GM18519 (cell line): ENCODE results near the gene NECAB3.

Source experiments
- ATAC-seq: cut with Tn5 transposase; IDR thresholded peaks from one replicate; pipeline ENCODE4 v1.9.1; 2021; ENCODE audit warnings: mild to moderate bottlenecking, moderate library complexity; ENCODE audit not compliant: unreplicated experiment, low FRiP score

The NECAB3 gene

DNA sequence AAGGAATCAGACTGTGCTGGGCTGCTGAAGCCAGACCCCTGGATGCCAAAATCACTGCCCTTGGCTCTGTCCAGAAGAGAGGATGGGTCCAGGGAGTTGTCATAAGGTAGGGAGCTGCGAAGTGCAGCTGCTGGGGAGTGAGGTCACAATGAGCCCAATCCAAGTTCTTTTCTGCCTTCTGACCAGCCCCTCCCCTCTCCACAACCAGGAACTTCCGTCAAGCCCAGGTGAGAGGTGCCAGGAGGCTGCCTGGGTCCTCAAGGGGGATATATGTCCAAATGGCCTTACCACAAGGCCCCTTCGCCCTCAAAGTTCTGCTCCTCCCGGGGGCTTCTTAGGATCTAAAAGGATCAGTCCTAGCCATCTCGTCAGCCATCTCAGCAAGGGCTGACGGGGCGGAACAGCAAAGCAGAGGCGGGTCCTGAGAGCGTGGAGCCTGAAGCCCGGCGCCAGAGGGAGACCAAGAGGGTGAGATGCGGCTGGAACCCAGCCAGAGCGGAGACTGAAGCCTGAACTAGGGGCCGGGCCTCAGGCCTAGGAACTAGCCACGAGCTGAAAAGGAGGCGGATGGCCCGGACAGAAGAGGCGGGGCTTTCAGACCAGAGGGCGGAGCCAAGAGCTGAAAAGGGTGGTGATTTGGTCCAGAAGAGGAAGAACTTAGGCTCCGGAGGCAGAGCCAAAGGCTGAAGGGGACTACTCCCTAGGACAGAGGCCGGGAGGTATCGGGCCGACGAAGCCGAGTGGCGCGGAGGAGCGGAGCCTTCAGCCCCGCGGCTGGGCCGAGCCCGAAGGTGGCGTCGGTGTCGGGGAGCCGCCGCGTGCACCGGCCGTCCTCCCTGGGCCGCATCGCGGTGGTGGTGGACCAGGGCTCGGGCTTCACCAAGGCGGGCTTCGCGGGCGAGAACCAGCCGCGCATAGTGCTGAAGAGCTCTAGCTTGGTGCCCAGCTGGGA is 7.7 kb downstream of the NECAB3 start, which contains the start of gene ACTL10:
Gene ACTL10, plus strand, starts transcription at position 651 of the 952 bp plus-strand sequence. CDS start 555 bp downstream, outside the sequence.
- peak; percentile 53 for ATAC-seq

DNA sequence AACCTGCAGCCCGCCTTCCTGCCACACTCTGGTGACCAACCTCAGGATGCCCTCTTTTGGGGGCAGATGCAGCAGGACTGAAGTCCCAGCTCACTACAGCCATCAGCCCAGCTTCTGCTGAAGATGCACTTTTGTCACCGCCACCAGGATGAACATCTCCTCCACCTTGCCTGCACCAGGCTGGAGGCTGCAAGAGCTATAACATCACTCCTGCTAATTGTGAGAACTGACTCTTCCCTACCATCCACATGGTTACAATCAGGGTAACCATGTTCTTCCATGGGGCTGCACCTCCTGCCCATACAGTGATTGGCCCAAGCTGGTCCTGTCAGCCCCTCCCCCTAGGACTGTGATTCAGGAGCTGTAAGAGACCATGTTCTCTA is 9.5 kb downstream of the NECAB3 start:
- ATAC-seq: no peak

DNA sequence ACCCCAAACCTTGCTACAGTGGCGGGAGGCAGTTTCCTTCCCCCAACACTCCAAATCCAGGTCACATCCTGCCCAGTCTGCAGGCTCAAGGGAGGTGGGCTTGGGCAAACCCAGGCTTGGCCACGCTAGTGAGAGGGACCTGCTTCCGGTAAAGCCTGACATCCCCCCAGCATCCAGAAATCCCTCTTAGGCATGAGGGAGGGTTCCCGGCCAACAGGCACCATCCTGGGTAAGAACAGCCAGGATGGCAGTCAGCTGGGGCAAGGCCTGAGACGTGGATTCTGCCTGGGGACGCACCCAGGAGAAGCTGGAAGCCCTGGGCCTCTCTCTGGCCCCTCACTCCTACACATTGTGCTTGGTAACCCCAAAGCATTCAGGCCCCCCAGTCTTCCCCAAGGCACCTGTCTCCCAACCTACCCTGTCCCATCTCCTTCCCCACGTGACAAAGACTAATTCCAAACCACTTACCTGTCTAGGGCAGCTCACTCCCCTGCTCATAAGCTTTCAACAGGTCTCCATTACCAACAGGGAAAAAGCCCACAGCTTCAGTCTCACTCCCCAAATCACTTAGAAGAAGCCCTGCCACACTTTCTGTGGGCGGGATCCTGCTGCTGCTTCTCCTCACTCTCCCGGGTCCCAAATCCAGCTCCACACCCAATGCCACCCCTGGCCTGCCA is 10.0 kb downstream of the NECAB3 start:
- ATAC-seq: no peak

DNA sequence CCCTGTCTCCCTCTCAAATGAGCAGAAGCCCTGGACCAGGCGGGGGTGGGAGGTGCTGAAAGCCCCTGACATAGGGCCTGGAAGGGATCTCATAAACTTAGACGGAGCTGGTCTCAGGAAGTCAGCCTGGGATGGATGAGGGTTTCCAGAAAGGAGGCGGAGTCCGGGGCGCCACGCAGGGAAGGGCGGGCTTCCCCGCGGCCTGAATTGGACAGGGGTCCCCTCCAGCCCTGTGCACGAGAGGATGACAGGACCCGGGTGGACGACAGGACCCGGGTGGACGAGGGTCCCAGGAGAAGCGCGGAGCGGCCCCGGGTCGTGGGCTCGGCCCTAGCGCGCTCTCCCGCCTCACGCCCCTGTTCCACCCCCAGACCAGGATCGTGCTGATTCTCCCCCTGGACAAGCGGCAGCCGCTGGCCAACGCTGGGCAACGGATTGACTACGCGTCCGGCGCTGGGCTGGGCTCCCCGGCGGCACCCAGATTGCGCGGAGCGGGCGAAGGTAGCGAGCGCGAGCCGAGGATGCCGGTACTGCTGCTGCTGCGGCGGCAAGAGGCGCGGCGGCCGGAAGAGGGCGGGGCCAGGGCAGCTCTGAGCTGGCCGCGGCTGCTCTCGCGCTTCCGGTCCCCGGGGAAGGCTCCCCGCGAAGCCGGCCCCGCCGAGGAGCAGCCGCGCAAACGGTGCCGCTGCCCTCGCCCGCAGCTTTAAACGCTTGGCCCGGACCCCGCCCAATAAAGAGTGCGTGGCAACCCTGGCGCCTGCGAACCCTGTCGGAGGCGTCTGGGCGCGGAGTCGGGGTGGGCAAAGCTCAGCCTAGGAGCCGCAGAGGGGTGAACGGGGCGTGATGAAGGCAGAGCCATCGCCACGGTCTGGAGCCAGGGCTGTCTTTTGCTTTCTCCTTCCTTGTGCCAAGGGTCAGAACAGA is 10.8 kb downstream of the NECAB3 start:
- ATAC-seq: no peak

DNA sequence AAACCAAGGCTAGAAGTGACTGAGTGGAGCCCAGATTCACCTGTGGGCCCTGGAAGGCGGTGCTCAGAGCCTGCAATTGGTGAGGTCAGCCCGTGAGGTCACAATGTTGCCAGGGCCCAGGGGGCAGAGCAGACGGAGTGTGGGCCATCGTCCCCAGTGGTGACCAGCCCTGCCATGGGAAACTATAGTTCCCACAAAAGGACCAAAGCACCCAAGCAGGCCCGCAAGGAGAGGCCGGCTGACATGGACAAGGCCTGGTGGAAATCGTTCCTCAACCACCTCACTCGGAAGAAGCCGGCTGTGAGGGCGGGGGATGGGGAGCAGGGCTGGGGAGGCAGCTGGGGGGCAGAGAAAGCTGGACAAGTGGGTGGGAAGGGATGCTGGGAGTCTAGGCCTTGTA is 12.1 kb downstream of the NECAB3 start, which contains the start of gene C20orf144:
Gene C20orf144, plus strand, starts transcription at position 156 of the 400 bp plus-strand sequence. Its CDS starts 19 bp downstream, at position 175.
- no peak for ATAC-seq

- ATAC-seq: no peak
Measured at GRCh38 chr20:33660685-33661058, 13.6 kb downstream of the NECAB3 start.

GRCh38 chr20:33660035-33660684 is 14.1 kb downstream of the NECAB3 start:
- no peak for ATAC-seq

- ATAC-seq: no peak
Measured at GRCh38 chr20:33659341-33660034, 14.7 kb downstream of the NECAB3 start.

DNA sequence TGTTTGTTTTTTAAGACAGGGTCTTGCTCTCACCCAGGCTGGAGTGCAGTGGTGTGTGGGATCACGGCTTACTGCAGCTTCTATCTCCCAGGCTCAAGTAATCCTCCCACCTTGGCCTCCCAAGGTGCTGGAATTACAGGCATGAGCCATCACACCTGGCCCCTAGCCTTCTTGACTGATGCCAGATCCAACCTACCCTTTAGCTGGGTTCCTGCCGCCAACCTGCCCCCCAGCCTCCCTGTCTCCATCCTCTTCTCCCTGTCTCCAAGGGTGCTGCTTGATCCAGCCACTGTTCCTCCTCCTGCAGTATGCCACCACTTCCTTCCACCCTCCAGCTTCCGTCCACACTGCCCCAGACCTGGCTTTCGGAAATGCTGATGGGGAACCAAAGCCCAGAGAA is 15.3 kb downstream of the NECAB3 start:
- ATAC-seq: no peak

GRCh38 chr20:33658510-33658909 is 15.7 kb downstream of the NECAB3 start:
- no peak for ATAC-seq

- ATAC-seq: no peak
Measured at GRCh38 chr20:33657704-33658095, 16.5 kb downstream of the NECAB3 start.

DNA sequence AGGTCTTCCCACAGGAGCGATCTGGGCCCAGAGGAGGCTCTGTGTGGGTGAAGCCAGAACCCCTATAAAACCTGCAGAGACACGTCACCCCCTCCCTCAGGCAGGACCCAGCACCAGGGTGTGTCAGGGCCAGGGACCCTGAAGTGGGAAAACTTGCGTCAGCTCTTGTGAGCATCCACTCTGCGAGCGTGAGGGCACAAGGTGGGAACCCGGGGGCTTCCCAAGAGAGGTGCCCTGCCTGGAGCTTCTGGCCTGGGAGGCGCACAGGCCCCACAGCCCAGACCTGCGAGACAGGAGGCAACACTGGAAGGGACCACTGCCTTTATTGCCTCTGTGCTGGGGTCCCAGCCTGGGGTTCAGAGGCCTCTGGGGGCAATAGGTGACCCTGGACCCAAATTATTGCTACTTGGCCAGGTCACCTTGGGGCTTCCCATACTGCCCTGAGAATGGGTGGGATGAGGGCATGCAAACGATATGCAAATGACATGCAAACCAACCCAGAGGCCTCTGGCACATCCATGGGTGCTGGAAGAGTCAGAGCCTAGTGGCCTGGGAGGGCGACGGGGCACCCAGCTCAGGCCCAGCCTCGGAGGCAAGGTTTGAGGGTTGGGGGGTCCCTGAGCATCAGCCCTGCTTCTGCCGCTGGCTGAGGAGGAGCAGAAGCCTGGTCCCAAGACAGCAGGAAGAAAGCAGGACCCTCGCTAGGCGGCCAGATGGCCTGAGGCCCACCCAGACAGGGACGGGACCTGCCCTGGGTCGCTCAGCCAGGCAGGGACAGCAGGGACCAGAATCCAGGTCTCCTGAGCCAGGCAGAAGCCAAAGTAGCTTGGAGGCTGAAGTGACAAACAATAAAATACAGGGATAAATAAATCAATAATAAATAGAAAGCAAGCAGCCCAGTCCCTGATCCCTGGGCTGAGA is 17.2 kb downstream of the NECAB3 start:
- no peak for ATAC-seq

GRCh38 chr20:33656010-33656782 is 18.0 kb downstream of the NECAB3 start:
- no peak for ATAC-seq

DNA sequence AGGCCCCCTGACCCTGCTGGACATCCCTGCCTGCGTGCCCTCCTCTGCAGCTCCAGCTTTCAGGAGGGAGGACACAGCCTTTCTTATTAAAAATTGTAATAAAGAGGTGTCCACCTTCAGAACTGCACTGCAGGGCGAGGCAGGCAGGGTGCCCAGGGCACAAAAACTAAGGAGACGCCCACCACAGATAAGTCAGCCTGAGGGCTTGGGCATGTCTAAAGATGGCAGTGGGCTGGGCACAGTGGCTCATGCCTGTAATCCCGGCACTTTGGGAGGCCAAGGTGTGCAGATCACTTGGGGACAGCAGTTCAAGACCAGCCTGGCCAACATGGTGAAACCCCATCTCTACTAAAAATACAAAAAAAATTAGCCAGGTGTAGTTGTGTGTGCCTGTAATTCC is 19.1 kb downstream of the NECAB3 start:
- ATAC-seq: no peak

DNA sequence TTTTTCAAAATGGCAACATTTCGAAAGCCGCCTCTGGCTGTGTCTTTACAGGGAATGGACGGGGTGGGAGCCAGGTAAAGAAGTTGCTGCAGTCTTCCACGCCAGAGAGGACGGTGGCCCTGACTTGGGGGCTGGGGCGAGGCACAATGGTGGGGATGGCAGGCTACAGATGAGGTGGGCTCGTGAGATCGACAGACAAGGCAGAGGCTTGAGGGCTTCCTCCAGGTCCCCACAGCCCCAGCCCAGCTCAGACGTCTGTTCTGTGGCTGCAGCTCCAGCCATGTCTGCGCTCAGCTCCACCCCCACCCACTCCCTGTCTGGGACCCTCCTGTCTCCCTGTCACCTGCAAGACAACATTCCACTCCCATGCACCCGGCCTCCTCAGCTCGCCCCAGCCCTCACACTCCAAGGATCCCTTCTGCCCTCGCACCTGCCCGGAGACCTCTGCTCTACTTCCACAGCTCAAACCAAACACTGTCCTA is 19.5 kb downstream of the NECAB3 start:
- no peak for ATAC-seq

DNA sequence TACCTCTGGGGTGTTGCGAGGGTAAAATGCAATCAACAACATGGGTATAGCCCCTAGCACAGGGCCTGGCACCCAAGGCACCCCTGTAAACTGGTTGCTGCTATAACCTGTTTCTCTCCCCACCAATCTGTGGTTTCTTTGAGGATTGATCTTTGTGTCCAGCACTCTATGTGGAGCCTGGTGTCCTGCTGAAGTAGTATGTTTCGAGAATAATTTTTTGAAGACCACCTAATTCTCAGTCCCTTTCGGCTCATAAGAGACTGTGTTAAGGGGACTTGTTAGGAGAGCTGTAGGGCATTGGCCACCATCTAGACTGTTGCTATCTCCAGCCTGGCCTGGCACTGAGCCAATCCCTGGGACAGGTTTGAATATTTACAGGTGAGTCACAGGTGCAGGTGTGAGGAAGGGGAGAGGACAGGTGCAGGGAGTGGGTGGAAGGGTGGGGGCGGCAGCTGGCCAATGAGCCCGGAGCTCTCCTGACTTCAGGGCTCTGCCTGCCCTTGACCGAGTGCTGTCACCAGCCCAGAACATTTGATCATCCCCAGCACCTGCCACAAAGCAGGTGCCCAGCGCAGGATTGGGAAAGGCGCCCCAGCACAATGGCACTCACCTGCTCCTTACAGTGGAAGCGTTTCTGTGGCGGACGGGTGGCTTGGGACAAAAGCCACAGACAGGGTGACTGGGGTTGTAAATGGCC is 20.2 kb downstream of the NECAB3 start:
- ATAC-seq: no peak
